Measurements from ENCODE around the gene MTHFD1.

MTHFD1 gene

GRCh38 chr14:64501411-64502171 is 113.4 kb downstream of the MTHFD1 start:
- no peak for DNase-seq

GRCh38 chr14:64502456-64502855 is 114.3 kb downstream of the MTHFD1 start:
- no peak for DNase-seq

- peak; percentile 35 for DNase-seq
Measured at GRCh38 chr14:64502887-64503433, 114.8 kb downstream of the MTHFD1 start.

- DNase-seq, result peak; percentile 96
Measured at GRCh38 chr14:64503434-64504309, 115.5 kb downstream of the MTHFD1 start, which contains the start of gene ZBTB25. TSS of gene ZBTB25 (minus strand) at chr14:64503838. CDS start at chr14:64490533, 13,305 bp downstream.

GRCh38 chr14:64504310-64504896 is 116.2 kb downstream of the MTHFD1 start, which contains the start of gene ZBTB1:
TSS of gene ZBTB1 (plus strand) at chr14:64504770. CDS start at chr14:64521505, 16,735 bp downstream.
- peak; percentile 84 for DNase-seq

- DNase-seq, result peak; percentile 87
Measured at GRCh38 chr14:64504897-64505794, 117.0 kb downstream of the MTHFD1 start.

GRCh38 chr14:64506721-64507120 is 118.6 kb downstream of the MTHFD1 start:
- no peak for DNase-seq

- DNase-seq, result no peak
Measured at GRCh38 chr14:64507376-64508156, 119.4 kb downstream of the MTHFD1 start.

- DNase-seq, result no peak
Measured at GRCh38 chr14:64508215-64508776, 120.1 kb downstream of the MTHFD1 start.

- DNase-seq, result no peak
Measured at GRCh38 chr14:64509036-64509435, 120.9 kb downstream of the MTHFD1 start.

All from NCI-H345 (cell line).